Measurements from ENCODE around the gene DGKH. TPM values are rescaled to one million over a fixed set of nuclear protein-coding genes. Genes with fewer than 3 reads are reported as not detected.

DGKH gene, protein sequence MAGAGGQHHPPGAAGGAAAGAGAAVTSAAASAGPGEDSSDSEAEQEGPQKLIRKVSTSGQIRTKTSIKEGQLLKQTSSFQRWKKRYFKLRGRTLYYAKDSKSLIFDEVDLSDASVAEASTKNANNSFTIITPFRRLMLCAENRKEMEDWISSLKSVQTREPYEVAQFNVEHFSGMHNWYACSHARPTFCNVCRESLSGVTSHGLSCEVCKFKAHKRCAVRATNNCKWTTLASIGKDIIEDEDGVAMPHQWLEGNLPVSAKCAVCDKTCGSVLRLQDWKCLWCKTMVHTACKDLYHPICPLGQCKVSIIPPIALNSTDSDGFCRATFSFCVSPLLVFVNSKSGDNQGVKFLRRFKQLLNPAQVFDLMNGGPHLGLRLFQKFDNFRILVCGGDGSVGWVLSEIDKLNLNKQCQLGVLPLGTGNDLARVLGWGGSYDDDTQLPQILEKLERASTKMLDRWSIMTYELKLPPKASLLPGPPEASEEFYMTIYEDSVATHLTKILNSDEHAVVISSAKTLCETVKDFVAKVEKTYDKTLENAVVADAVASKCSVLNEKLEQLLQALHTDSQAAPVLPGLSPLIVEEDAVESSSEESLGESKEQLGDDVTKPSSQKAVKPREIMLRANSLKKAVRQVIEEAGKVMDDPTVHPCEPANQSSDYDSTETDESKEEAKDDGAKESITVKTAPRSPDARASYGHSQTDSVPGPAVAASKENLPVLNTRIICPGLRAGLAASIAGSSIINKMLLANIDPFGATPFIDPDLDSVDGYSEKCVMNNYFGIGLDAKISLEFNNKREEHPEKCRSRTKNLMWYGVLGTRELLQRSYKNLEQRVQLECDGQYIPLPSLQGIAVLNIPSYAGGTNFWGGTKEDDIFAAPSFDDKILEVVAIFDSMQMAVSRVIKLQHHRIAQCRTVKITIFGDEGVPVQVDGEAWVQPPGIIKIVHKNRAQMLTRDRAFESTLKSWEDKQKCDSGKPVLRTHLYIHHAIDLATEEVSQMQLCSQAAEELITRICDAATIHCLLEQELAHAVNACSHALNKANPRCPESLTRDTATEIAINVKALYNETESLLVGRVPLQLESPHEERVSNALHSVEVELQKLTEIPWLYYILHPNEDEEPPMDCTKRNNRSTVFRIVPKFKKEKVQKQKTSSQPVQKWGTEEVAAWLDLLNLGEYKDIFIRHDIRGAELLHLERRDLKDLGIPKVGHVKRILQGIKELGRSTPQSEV
- total RNA-seq = 8.5 and 14.8 TPM in 2 replicates

DNA sequence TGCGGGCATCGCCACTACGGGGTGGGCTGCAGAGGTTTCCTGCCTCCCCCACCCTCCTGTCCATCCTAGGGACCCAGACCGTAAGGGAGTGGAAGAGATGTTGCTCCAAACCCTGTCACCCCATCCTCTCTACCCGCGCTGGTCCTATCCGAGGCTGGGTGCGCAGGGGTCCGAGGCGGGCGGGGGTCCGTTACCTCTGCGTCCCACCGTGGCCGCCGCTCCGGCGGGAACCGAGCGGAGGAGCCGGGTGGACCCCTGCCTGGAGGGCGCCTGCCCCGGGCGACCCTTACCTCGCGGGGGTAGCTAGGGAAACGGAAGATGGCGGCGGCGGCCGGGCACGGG, at the start of gene DGKH:
Gene DGKH (plus strand): TSS at position 307 of the 342 bp plus-strand sequence. CDS start 126 bp downstream, outside the sequence.

DNA sequence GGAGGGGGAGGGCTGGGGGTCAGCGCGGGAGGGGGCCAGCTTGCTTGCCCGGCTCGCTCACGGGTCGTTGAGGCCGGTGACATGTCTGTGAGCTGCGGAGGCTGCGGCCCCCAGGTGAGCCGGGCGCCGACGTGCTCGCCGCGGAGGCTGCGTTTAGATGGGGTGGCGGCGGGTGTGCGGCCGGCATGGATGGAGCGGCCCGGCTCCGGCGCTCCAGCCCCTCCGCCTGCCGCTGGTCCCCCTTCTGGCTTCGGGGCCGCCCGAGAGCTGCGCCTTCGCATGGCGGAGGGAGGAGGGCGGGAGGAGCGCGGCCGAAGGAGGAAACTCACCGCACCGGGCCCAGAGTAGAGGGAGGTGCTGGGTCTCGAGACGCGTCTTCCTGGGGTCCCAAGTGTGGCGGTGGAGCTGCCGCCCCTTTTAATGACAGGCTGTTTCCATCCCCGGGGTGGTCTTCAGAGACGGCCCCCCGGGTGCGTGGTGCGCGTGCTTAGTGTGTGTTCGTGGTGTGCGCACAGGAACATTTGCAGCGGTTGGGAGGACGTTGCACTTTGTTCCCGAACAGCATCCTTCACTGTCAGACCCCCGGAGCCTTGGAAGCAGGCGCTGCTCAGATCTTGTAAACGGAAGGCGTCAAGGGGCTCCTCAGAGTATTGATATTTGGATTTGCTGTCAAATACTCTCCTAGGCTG, 223.8 kb downstream of the DGKH start, which contains the start of gene AKAP11:
Gene AKAP11 (plus strand): TSS at position 38 of the 689 bp plus-strand sequence. CDS start 14,197 bp downstream, outside the sequence.

Other genes starting within 250 kb of the DGKH start
- 16.7 and 29.9 TPM in 2 replicates for gene VWA8, start 87.5 kb upstream of the DGKH start, total RNA-seq
- 28.6 and 28.8 TPM in 2 replicates for gene AKAP11, start 223.5 kb downstream of the DGKH start, total RNA-seq